UCSD-AML1 (cell line): ENCODE results near the gene SHISAL2A.

ENCODE experiments used
- DNase-seq: peaks from one replicate; lab custom pipeline; 2025; ENCODE audit not compliant: unreplicated experiment; lab: John Stamatoyannopoulos, UW

The SHISAL2A gene

GRCh38 chr1:52632732-52633290 is at the start of gene SHISAL2A:
TSS of gene SHISAL2A (plus strand) at chr1:52633168. CDS start at chr1:52633494, 326 bp downstream.
- DNase-seq, result no peak

- no peak for DNase-seq
Observed at GRCh38 chr1:52585474-52585873, 47.5 kb upstream of the SHISAL2A start.

GRCh38 chr1:52588027-52588426 is 44.9 kb upstream of the SHISAL2A start:
- no peak for DNase-seq

GRCh38 chr1:52588535-52588934 is 44.4 kb upstream of the SHISAL2A start:
- DNase-seq, result no peak

GRCh38 chr1:52590266-52590665 is 42.7 kb upstream of the SHISAL2A start:
- DNase-seq, result no peak

GRCh38 chr1:52592637-52593323 is 40.2 kb upstream of the SHISAL2A start:
- DNase-seq, result no peak

- DNase-seq, result no peak
Observed at GRCh38 chr1:52593495-52593894, 39.5 kb upstream of the SHISAL2A start.

GRCh38 chr1:52595061-52595460 is 37.9 kb upstream of the SHISAL2A start:
- DNase-seq, result no peak

GRCh38 chr1:52597912-52598311 is 35.1 kb upstream of the SHISAL2A start:
- no peak for DNase-seq

- DNase-seq, result no peak
Observed at GRCh38 chr1:52598729-52599128, 34.2 kb upstream of the SHISAL2A start.

- no peak for DNase-seq
Observed at GRCh38 chr1:52599236-52599635, 33.7 kb upstream of the SHISAL2A start.

GRCh38 chr1:52600533-52601179 is 32.3 kb upstream of the SHISAL2A start:
- DNase-seq, result no peak

GRCh38 chr1:52601519-52601918 is 31.4 kb upstream of the SHISAL2A start:
- no peak for DNase-seq

- no peak for DNase-seq
Observed at GRCh38 chr1:52601991-52602855, 30.7 kb upstream of the SHISAL2A start, which contains the start of gene GPX7. TSS of gene GPX7 (plus strand) at chr1:52602371. CDS start at chr1:52602410, 39 bp downstream.

- DNase-seq, result no peak
Observed at GRCh38 chr1:52602856-52603600, 29.9 kb upstream of the SHISAL2A start.

- DNase-seq, result no peak
Observed at GRCh38 chr1:52603630-52604029, 29.3 kb upstream of the SHISAL2A start.

- no peak for DNase-seq
Observed at GRCh38 chr1:52604063-52604770, 28.8 kb upstream of the SHISAL2A start.

GRCh38 chr1:52613636-52614373 is 19.2 kb upstream of the SHISAL2A start:
- DNase-seq, result peak; percentile 22

- DNase-seq, result no peak
Observed at GRCh38 chr1:52614671-52615070, 18.3 kb upstream of the SHISAL2A start.
